GM18517 (cell line): ENCODE data around the gene KCNMA1.

Source experiments
- ATAC-seq: cut with Tn5 transposase; IDR thresholded peaks from one replicate; pipeline ENCODE4 v1.9.1; 2021; ENCODE audit warnings: mild to moderate bottlenecking, moderate library complexity; ENCODE audit not compliant: unreplicated experiment

KCNMA1 gene

GRCh38 chr10:76864922-76865321 is 772.7 kb downstream of the KCNMA1 start:
- no peak for ATAC-seq

- ATAC-seq = no peak
These were observed 778.9 kb downstream of the KCNMA1 start for GRCh38 chr10:76858721-76859120.

GRCh38 chr10:76840802-76841201 is 796.8 kb downstream of the KCNMA1 start:
- ATAC-seq = no peak

- ATAC-seq = no peak
These were observed 798.3 kb downstream of the KCNMA1 start for GRCh38 chr10:76839276-76839675.

- ATAC-seq = no peak
These were observed 807.4 kb downstream of the KCNMA1 start for GRCh38 chr10:76830218-76830617.

GRCh38 chr10:76829724-76830123 is 807.9 kb downstream of the KCNMA1 start:
- no peak for ATAC-seq
